COLO829 (cell line): ENCODE data around the gene FGF18.
A peak's percentile ranks its signal among the peaks of the same experiment; 100 is the strongest.
"Not testable (repeated sequence)": the region's sequence is repeated elsewhere in the genome, so short reads cannot be mapped to it uniquely, and the experiment has no call there.

Source experiments
- DNase-seq: peaks from one replicate; pipeline ENCODE4 v3.0.0; 2012; ENCODE audit warnings: low spot score

FGF18 gene

GRCh38 chr5:171400169-171400568 lies 19.3 kb upstream of the FGF18 start:
- no peak for DNase-seq

- no peak for DNase-seq
These were observed 18.1 kb upstream of the FGF18 start for GRCh38 chr5:171401167-171401947.

GRCh38 chr5:171402751-171403150 lies 16.7 kb upstream of the FGF18 start:
- DNase-seq: not testable (repeated sequence)

GRCh38 chr5:171405615-171406014 lies 13.8 kb upstream of the FGF18 start:
- no peak for DNase-seq

- DNase-seq: no peak
These were observed 12.2 kb upstream of the FGF18 start for GRCh38 chr5:171407234-171407633.

- DNase-seq: no peak
These were observed 10.0 kb upstream of the FGF18 start for GRCh38 chr5:171409164-171410136.

GRCh38 chr5:171410181-171410580 lies 9.3 kb upstream of the FGF18 start:
- no peak for DNase-seq

GRCh38 chr5:171412186-171412585 lies 7.3 kb upstream of the FGF18 start:
- DNase-seq: no peak

GRCh38 chr5:171413153-171413910 lies 6.1 kb upstream of the FGF18 start:
- DNase-seq: no peak

- not testable (repeated sequence) for DNase-seq
These were observed 5.5 kb upstream of the FGF18 start for GRCh38 chr5:171413993-171414392.

- peak; percentile 2 for DNase-seq
These were observed 4.2 kb upstream of the FGF18 start for GRCh38 chr5:171415115-171415730.

GRCh38 chr5:171416160-171417049 lies 3.0 kb upstream of the FGF18 start:
- no peak for DNase-seq

- peak; percentile 69 for DNase-seq
These were observed 998 bp upstream of the FGF18 start for GRCh38 chr5:171418316-171418981.

- no peak for DNase-seq
These were observed 412 bp downstream of the FGF18 start for GRCh38 chr5:171419688-171420430.

- no peak for DNase-seq
These were observed 1.2 kb downstream of the FGF18 start for GRCh38 chr5:171420431-171421241.

GRCh38 chr5:171421331-171422262 lies 2.1 kb downstream of the FGF18 start:
- DNase-seq: no peak

GRCh38 chr5:171422495-171422894 lies 3.0 kb downstream of the FGF18 start:
- no peak for DNase-seq
